HPDE6-E6E7 (cell line): ENCODE data around the gene AKR1D1.

Experiments used
- DNase-seq: peaks from one replicate; pipeline ENCODE4 v3.0.0; 2011; ENCODE audit warnings: missing footprints; ENCODE audit errors: extremely low spot score

The AKR1D1 gene

DNA sequence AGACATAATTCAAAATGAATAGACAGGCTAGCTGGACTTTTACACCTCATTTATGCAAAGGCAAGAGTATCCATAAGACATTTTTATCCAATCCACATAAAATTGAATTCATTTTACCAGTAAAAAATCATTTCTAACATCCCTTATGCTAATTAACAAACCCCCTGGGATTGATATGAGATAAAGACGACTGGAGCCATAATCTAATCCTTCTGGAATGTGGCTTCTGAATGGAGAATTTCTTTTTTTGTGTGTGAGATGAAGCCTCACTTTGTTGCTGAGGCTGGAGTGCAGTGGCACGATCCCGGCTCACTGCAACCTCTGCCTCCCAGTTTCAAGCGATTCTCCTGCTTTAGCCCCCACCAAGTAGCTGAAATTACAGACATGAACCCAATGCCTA, 90.4 kb downstream of the AKR1D1 start:
- no peak for DNase-seq

DNA sequence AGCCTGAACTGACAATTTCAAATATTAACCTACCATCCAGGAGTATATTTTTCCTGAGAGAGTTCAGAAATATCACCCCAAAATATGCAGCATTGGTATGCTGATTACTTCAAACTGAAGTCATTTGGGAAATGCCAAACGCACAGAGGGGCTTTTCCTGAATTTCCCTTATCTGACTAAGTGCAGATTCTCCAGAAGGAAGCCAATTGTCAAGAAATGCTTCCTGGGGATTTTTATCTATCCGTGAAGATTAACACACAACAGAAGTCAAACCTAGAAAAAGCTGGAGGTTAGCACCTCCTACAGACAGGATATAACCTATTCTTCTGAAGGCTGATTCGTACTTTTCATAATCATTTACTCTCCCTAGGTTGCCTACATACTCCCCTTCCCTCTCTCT, 91.0 kb downstream of the AKR1D1 start:
- DNase-seq, result no peak

DNA sequence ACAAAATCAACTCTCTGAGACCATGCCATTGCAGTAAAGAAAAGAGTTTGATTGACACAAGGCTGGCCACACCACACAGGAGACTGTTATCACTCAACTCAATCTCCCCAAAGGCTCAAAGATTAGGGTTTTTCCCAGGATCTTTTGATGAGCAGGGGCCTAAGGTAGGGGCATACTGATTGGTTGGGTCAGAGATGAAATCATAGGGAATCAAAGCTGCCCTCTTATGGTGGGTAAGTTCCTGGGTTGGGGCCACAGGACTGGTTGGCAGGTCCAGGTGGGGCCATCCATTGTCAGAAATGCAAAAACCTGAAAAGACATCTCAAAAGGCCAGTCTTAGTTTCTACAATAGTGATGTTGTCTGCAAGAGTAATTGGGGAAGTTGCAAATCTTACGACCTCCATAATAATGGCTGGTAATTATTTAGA, 91.6 kb downstream of the AKR1D1 start:
- DNase-seq, result no peak
